ENCODE data around the gene SLC17A7. TPM values are rescaled to one million over a fixed set of nuclear protein-coding genes. Genes with fewer than 3 reads are reported as not detected.

The SLC17A7 gene
- total and polyA plus RNA-seq, 2 donors from 2014 or later, result 0.45 to 1.4 TPM

DNA sequence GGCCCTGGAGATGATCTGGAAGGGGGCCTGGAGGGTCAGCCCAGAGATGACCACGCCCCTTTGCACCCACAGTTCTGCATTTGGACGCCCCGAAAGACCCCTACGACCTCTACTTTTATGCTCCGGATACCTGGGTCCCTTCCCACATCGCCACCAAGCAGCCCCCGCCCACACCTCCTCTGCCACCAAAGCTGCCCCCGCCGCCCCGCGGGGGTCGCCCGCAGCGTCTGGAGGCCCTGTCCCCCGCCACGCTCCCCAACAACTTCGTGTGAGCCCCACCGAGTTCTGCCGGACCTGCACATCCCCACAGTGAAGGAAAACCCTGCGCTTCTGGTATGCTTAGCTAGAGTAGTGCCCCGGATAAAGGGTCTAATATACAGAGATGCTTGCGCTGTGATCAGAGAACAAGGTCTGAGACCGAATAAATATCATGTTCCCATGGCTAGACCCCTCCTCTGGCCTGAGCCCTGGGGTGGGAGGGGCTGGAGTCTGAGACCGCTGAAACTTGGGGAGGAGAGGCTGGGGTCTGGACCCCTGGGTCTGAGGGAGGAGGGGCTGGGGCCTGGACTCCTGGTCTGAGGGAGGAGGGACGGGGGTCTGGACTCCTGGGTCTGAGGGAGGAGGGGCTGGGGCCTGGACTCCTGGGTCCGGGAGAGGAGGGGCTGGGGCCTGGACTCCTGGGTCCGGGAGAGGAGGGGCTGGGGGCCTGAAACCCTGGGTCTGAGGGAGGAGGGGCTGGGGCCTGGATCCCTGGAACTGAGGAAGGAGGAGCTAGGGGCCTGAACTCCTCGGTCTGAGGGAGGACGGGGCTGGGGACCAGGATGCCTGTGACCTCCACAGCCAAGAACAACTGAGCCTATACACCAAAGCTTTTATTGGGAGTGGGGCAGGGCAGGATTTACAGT, 12.5 kb downstream of the SLC17A7 start:
- H3K9me3 ChIP-seq (ENCODE audit: control insufficient read depth in 2 of 3, insufficient read depth in 1 of 3, low read length in 3 of 3), result no peaks in the 10 kb centered on the region
- FAIRE-seq, result no peak
- H3K27me3 ChIP-seq (ENCODE audit: control insufficient read depth, insufficient read depth, low read length), result peaks cover 71% of the 10 kb centered on the region
- H3K4me1 ChIP-seq (ENCODE audit: control insufficient read depth in 2 of 3, insufficient read depth in 2 of 3, low read depth in 1 of 3, low read length in 3 of 3), result no peaks in the 10 kb centered on the region
- intact Hi-C loops (cut with DNase I), result no loop called here
- DNase-seq, result no peak
- no peak overlapping the region for H3K9ac ChIP-seq (ENCODE audit: low read length in 3 of 3)
- H3K4me3 ChIP-seq (ENCODE audit: low read length in 3 of 3), result no peak overlapping the region
- no peak overlapping the region for H3K27ac ChIP-seq (ENCODE audit: low read depth in 2 of 2, low read length in 2 of 2)
- TF ChIP-seq, protein P1, sequence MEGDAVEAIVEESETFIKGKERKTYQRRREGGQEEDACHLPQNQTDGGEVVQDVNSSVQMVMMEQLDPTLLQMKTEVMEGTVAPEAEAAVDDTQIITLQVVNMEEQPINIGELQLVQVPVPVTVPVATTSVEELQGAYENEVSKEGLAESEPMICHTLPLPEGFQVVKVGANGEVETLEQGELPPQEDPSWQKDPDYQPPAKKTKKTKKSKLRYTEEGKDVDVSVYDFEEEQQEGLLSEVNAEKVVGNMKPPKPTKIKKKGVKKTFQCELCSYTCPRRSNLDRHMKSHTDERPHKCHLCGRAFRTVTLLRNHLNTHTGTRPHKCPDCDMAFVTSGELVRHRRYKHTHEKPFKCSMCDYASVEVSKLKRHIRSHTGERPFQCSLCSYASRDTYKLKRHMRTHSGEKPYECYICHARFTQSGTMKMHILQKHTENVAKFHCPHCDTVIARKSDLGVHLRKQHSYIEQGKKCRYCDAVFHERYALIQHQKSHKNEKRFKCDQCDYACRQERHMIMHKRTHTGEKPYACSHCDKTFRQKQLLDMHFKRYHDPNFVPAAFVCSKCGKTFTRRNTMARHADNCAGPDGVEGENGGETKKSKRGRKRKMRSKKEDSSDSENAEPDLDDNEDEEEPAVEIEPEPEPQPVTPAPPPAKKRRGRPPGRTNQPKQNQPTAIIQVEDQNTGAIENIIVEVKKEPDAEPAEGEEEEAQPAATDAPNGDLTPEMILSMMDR (IDR thresholded peaks at IDR 0.05; ENCODE audit: borderline replicate concordance, extremely low read depth, insufficient read depth), result no peak
- H3K36me3 ChIP-seq (ENCODE audit: control insufficient read depth in 2 of 3, insufficient read depth in 3 of 3, low read length in 3 of 3), result no peaks in the 10 kb centered on the region

DNA sequence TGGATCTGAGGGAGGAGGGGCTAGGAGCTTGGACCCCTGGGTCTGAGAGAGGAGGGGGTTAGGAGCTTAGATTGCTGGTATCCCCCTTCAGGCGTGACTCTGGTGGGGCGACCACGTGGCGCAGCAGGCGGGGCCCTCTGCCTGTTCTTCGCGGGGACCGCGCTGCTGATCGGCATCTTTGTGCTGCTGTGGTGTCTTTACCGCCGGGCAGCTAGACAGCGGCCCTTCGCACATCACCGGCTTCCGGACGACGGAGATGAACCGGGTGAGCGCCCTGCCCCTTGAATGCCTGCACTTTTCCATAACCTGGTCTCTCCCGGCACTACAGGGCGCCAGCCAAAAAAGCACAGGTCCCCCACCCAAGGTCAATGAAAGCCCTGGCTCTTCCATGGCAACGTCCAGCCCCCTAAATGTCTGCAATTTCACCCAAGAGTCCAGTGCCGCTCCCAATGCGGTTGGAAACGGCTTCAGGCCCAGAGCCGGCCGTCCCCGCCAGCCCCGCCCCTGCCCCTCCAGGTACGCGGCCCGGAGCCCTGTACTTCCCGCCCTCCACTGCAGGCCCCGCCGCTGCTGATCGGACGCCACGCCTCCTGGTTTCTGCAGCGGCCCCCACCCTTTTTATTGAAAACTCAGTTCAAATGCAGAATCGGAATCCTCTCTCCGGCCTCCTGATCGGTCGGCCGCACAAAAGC, 13.3 kb downstream of the SLC17A7 start:
- H3K4me3 ChIP-seq (ENCODE audit: low read length in 3 of 3), result no peak overlapping the region

DNA sequence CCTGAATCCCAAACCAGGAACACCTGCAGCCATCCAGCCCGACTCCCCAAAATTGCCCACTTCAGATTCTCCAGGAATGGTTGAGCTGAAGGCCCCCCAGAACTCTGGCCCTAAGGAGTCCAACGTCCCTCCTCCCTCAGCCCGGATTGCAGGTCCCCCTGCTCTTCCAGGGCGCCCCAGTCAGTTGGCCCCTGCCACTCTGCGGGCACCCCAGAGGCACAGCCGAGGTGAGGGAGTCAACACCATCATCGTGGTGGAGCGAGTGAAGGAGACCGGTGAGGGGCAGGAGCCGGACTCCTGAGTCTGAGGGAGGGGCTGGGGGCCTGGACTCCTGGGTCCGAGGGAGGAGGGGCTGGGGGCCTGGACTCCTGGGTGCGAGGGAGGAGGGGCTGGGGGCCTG, 14.0 kb downstream of the SLC17A7 start:
- DNase-seq, result no peak

More for the DNA sequence above, 13.3 kb downstream of the SLC17A7 start:
- intact Hi-C loops (cut with DNase I), result no loop called here
- TF ChIP-seq, protein P1 (IDR thresholded peaks at IDR 0.05; ENCODE audit: borderline replicate concordance, extremely low read depth, insufficient read depth), result no peak
- no peaks in the 10 kb centered on the region for H3K4me1 ChIP-seq (ENCODE audit: control insufficient read depth in 2 of 3, insufficient read depth in 2 of 3, low read depth in 1 of 3, low read length in 3 of 3)
- no peaks in the 10 kb centered on the region for H3K36me3 ChIP-seq (ENCODE audit: control insufficient read depth in 2 of 3, insufficient read depth in 3 of 3, low read length in 3 of 3)
- H3K9me3 ChIP-seq (ENCODE audit: control insufficient read depth in 2 of 3, insufficient read depth in 1 of 3, low read length in 3 of 3), result no peaks in the 10 kb centered on the region
- DNase-seq (no peak), FAIRE-seq (no peak)
- H3K9ac ChIP-seq (ENCODE audit: low read length in 3 of 3), result no peak overlapping the region
- no peak overlapping the region for H3K27ac ChIP-seq (ENCODE audit: low read depth in 2 of 2, low read length in 2 of 2)
- H3K27me3 ChIP-seq (ENCODE audit: control insufficient read depth, insufficient read depth, low read length), result peaks cover 69% of the 10 kb centered on the region

More for the DNA sequence above, 14.0 kb downstream of the SLC17A7 start:
- Histone ChIP-seq H3K9ac (ENCODE audit: low read length in 3 of 3) (no peak overlapping the region), H3K9me3 (ENCODE audit: control insufficient read depth in 2 of 3, insufficient read depth in 1 of 3, low read length in 3 of 3) (no peaks in the 10 kb centered on the region), H3K4me1 (ENCODE audit: control insufficient read depth in 2 of 3, insufficient read depth in 2 of 3, low read depth in 1 of 3, low read length in 3 of 3) (peaks cover 0 to 5% (median 0%) of the 10 kb centered on the region in 3 donors), H3K36me3 (ENCODE audit: control insufficient read depth in 2 of 3, insufficient read depth in 3 of 3, low read length in 3 of 3) (no peaks in the 10 kb centered on the region), H3K27ac (ENCODE audit: low read depth in 2 of 2, low read length in 2 of 2) (no peak overlapping the region), H3K4me3 (ENCODE audit: low read length in 3 of 3) (no peak overlapping the region), H3K27me3 (ENCODE audit: control insufficient read depth, insufficient read depth, low read length) (peaks cover 74% of the 10 kb centered on the region)
- FAIRE-seq, result no peak
- TF ChIP-seq, protein P1 (IDR thresholded peaks at IDR 0.05; ENCODE audit: borderline replicate concordance, extremely low read depth, insufficient read depth), result no peak
- intact Hi-C loops (cut with DNase I), result no loop called here

Data from kidney (tissue), 14 donors.